Keratinocyte (primary cell): Measurements from ENCODE around the gene PLA2G12B.
"Not testable (repeated sequence)": the region's sequence is repeated elsewhere in the genome, so short reads cannot be mapped to it uniquely, and the experiment has no call there.

ENCODE experiments used
- EZH2 ChIP-seq: IDR thresholded peaks from one replicate; pipeline ENCODE4 v1.6.1; 2012; ENCODE audit warnings: inconsistent platforms, mild to moderate bottlenecking, low read length, moderate library complexity
- TF ChIP-seq, protein P1 (sequence below), 3 experiments: IDR thresholded peaks in 1 of 3; conservative IDR thresholded peaks in 1 of 3; optimal IDR thresholded peaks in 1 of 3; 2 replicates in 2 of 3; 3 replicates in 1 of 3; pipeline versions ENCODE3 to v1.5.1; 2011; ENCODE audit warnings: low read length in 3 of 3, mild to moderate bottlenecking in 3 of 3, moderate library complexity in 2 of 3, control low read depth in 1 of 3, inconsistent platforms in 1 of 3; ENCODE audit not compliant: insufficient read depth in 2 of 3; ENCODE audit errors: extremely low read depth in 1 of 3

- TF ChIP-seq EZH2: not testable (repeated sequence)
- TF ChIP-seq, protein P1, sequence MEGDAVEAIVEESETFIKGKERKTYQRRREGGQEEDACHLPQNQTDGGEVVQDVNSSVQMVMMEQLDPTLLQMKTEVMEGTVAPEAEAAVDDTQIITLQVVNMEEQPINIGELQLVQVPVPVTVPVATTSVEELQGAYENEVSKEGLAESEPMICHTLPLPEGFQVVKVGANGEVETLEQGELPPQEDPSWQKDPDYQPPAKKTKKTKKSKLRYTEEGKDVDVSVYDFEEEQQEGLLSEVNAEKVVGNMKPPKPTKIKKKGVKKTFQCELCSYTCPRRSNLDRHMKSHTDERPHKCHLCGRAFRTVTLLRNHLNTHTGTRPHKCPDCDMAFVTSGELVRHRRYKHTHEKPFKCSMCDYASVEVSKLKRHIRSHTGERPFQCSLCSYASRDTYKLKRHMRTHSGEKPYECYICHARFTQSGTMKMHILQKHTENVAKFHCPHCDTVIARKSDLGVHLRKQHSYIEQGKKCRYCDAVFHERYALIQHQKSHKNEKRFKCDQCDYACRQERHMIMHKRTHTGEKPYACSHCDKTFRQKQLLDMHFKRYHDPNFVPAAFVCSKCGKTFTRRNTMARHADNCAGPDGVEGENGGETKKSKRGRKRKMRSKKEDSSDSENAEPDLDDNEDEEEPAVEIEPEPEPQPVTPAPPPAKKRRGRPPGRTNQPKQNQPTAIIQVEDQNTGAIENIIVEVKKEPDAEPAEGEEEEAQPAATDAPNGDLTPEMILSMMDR (optimal IDR thresholded peaks at IDR 0.05 in 1 of 3, IDR thresholded peaks at IDR 0.05 in 1 of 3, conservative IDR thresholded peaks at IDR 0.05 in 1 of 3; ENCODE audit: extremely low read depth in 1 of 3, insufficient read depth in 2 of 3, low read length in 3 of 3): not testable (repeated sequence)
Measured at GRCh38 chr10:72917201-72917600, 37.4 kb downstream of the PLA2G12B start.
